ENCODE results near the gene GAK.
"Not testable (repeated sequence)": the region's sequence is repeated elsewhere in the genome, so short reads cannot be mapped to it uniquely, and the experiment has no call there.

Gene GAK

GRCh38 chr4:818106-818921 lies 113.8 kb downstream of the GAK start:
- DNase-seq (ENCODE audit: low read depth), result no peak
- no peak overlapping the region for H3K4me3 ChIP-seq (ENCODE audit: low read length)
- TF ChIP-seq CTCF (IDR thresholded peaks at IDR 0.05; ENCODE audit: insufficient read depth, low read depth, low read length, missing control alignments), result no peak

DNA sequence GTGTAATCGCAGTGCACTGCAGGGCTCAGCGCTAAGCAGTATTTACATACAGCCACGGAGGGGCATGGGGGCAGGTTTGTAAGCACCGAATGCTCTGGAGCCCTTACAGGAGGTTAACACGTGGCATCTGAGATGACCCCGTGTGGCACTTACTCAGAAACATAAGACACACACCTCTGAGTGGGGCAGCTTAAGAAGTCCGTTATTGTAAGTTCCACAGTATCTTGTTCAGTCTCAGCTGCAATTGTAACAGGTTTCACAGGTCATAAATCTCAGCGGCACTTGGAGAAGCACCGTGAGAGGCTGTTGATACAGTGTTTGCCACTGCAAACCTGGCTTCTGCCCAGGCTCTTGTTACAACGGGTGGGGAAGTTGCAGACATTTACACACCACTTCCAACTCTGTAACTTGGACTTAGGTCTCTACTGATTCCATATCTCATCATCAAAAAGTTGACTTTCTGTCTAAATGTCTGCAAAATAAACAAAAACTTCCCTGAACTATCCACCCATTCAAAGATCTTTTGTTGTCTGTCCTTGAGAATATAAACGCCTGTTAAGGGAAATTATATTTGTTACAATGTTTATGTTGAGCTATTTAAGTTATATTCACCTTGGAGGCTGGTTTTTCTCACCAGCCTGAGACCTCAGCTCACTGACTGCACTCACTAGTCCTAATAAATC lies 116.5 kb downstream of the GAK start:
- no peak for DNase-seq (ENCODE audit: low read depth)
- TF ChIP-seq CTCF (IDR thresholded peaks at IDR 0.05; ENCODE audit: insufficient read depth, low read depth, low read length, missing control alignments), result no peak
- H3K4me3 ChIP-seq (ENCODE audit: low read length), result no peak overlapping the region

- no peak for DNase-seq (ENCODE audit: low read depth)
- TF ChIP-seq CTCF (IDR thresholded peaks at IDR 0.05; ENCODE audit: insufficient read depth, low read depth, low read length, missing control alignments), result no peak
- H3K4me3 ChIP-seq (ENCODE audit: low read length), result no peak overlapping the region
Observed at GRCh38 chr4:814312-814850, 117.7 kb downstream of the GAK start.

DNA sequence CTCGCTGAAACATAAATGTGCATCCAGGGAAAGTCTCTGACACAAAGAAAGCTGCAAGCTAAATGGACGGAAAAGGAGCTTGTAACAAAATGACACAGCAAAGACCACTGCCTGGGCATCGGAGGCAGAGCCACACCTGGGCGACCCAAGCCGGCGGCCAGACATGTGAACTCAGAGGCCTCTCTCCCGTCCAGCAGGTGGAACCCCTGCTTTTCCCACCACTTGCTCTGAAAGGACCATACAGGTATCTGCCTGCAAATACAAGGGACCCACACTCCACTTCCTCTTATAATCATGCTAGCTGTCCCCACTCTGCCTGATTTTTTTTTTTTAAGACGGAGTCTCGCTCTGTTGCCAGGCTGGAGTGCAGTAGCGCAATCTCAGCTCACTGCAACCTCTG lies 118.2 kb downstream of the GAK start:
- no peak for DNase-seq (ENCODE audit: low read depth)
- H3K4me3 ChIP-seq (ENCODE audit: low read length), result no peak overlapping the region
- TF ChIP-seq CTCF (IDR thresholded peaks at IDR 0.05; ENCODE audit: insufficient read depth, low read depth, low read length, missing control alignments), result no peak

GRCh38 chr4:808860-809570 lies 123.1 kb downstream of the GAK start:
- H3K4me3 ChIP-seq (ENCODE audit: low read length), result no peak overlapping the region
- DNase-seq (ENCODE audit: low read depth), result no peak
- TF ChIP-seq CTCF (IDR thresholded peaks at IDR 0.05; ENCODE audit: insufficient read depth, low read depth, low read length, missing control alignments), result no peak

GRCh38 chr4:807792-808191 lies 124.3 kb downstream of the GAK start:
- no peak for DNase-seq (ENCODE audit: low read depth)
- TF ChIP-seq CTCF (IDR thresholded peaks at IDR 0.05; ENCODE audit: insufficient read depth, low read depth, low read length, missing control alignments), result no peak
- H3K4me3 ChIP-seq (ENCODE audit: low read length), result no peak overlapping the region

DNA sequence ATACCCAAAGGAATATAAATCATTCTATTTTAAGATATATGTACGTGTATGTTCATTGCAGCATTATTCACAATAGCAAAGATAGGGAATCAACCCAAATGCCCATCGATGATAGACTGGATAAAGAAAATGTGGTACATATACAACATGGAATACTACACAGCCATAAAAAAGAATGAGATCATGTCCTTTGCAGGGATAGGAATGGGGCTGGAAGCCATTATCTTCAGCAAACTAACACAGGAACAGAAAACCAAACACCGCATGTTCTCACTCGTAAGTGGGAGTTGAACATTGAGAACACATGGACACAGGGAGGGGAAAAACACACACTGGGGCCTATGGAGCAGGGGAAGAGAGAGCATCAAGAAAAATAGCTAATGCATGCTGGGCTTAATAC lies 125.1 kb downstream of the GAK start:
- DNase-seq (ENCODE audit: low read depth); H3K4me3 ChIP-seq (ENCODE audit: low read length): not testable (repeated sequence)

Measured in epithelial cell of esophagus (primary cell).